Endothelial cell of umbilical vein (primary cell): ENCODE measurements around the gene NOD1. TPM values are rescaled to one million over a fixed set of nuclear protein-coding genes. Genes with fewer than 3 reads are reported as not detected.

Experiments used
- BruUV-seq: library from RNA; stranded (reverse); fragments of 400-500 nt; replicated peaks from 2 replicates; lab custom pipeline; 2021; lab: Mats Ljungman, UMichigan
- CTCF ChIA-PET: fragments of 300-600, 350-600 bp; sonication (Branson Sonifier 250); formaldehyde crosslinking; loops from one replicate; lab custom pipeline; 2021; ENCODE audit warnings: antibody characterized with exemption, inconsistent platforms; lab: Charles Lee
- POLR2A ChIA-PET: fragments of 300-600, 350-600 bp; sonication (Branson Sonifier 250); formaldehyde crosslinking; loops from one replicate; lab custom pipeline; 2021; ENCODE audit warnings: antibody characterized with exemption, inconsistent platforms; lab: Charles Lee
- DNase-seq: peaks from one replicate; pipeline ENCODE4 v3.0.0-alpha.2; 2011; ENCODE audit warnings: low read depth, low spot score
- FAIRE-seq: peaks from 2 replicates; lab custom pipeline; 2011; peaks lifted over from hg19 to GRCh38; lab: Jason Lieb, UNC
- H2AFZ ChIP-seq: 2 replicates; pipeline ENCODE4 v1.6.0; 2012; ENCODE audit warnings: low read depth, low read length, control low read depth, inconsistent platforms
- H3K27ac ChIP-seq: 2 replicates; pipeline ENCODE4 v1.5.1; 2011; ENCODE audit warnings: low read depth, mild to moderate bottlenecking, control low read depth, low read length, moderate library complexity; ENCODE audit not compliant: insufficient read depth
- H3K27me3 ChIP-seq, 2 experiments: 2 replicates each; pipeline versions ENCODE4 v1.6.0 to v1.6.1; 2011; ENCODE audit warnings: low read length in 2 of 2, mixed read lengths in 1 of 2; ENCODE audit not compliant: control insufficient read depth in 2 of 2, insufficient read depth in 2 of 2
- H3K36me3 ChIP-seq, 2 experiments: 2 replicates in 1 of 2; 3 replicates in 1 of 2; pipeline ENCODE4 v1.5.1; 2011; ENCODE audit warnings: low read length in 2 of 2, mild to moderate bottlenecking in 1 of 2, moderate library complexity in 1 of 2; ENCODE audit not compliant: control insufficient read depth in 2 of 2, insufficient read depth in 2 of 2; ENCODE audit errors: extremely low read depth in 1 of 2
- H3K4me1 ChIP-seq: 3 replicates; pipeline ENCODE4 v1.5.1; 2011; ENCODE audit warnings: mild to moderate bottlenecking, low read length; ENCODE audit not compliant: control insufficient read depth, insufficient read depth; ENCODE audit errors: extremely low read depth
- H3K4me2 ChIP-seq: 2 replicates; pipeline ENCODE4 v1.6.1; 2011; ENCODE audit warnings: low read length, control low read depth, mixed read lengths; ENCODE audit not compliant: insufficient read depth
- H3K4me3 ChIP-seq, 3 experiments: fragments of 200-600 bp in 1 of 3; sonication (generic), shearing (Covaris generic) in 1 of 3; replicated peaks in 1 of 3; 2 replicates each; pipeline ENCODE4 v1.5.1; 2011 to 2016; ENCODE audit warnings: control low read depth in 3 of 3, low read length in 3 of 3, mild to moderate bottlenecking in 2 of 3, inconsistent platforms in 1 of 3, low read depth in 1 of 3, moderate library complexity in 1 of 3; ENCODE audit not compliant: insufficient read depth in 1 of 3
- H3K79me2 ChIP-seq: 2 replicates; pipeline ENCODE4 v1.6.0; 2012; ENCODE audit warnings: low read length, inconsistent platforms; ENCODE audit not compliant: control insufficient read depth, insufficient read depth
- H3K9ac ChIP-seq: replicated peaks from 2 replicates; pipeline ENCODE3; 2011; ENCODE audit warnings: low read length, control low read depth; ENCODE audit not compliant: insufficient read depth; ENCODE audit errors: extremely low read depth
- H3K9me1 ChIP-seq: replicated peaks from 3 replicates; pipeline ENCODE4 v1.6.0; 2011; ENCODE audit warnings: mild to moderate bottlenecking, low read length; ENCODE audit not compliant: control insufficient read depth, insufficient read depth; ENCODE audit errors: extremely low read depth
- H3K9me3 ChIP-seq: replicated peaks from 2 replicates; pipeline ENCODE4 v1.5.1; 2012; ENCODE audit warnings: low read length, inconsistent platforms; ENCODE audit not compliant: control insufficient read depth, insufficient read depth
- H4K20me1 ChIP-seq: replicated peaks from 2 replicates; pipeline ENCODE3; 2011; ENCODE audit warnings: mild to moderate bottlenecking, low read length; ENCODE audit not compliant: control insufficient read depth, insufficient read depth; ENCODE audit errors: extremely low read depth
- CTCF ChIP-seq, 2 donors: IDR thresholded peaks; 1 replicate in 1 of 2; 2 replicates in 1 of 2; pipeline ENCODE4 v1.5.1; 2011; ENCODE audit warnings: low read length in 2 of 2, mild to moderate bottlenecking in 2 of 2, moderate library complexity in 2 of 2, control low read depth in 1 of 2, inconsistent platforms in 1 of 2, low read depth in 1 of 2; ENCODE audit not compliant: insufficient read depth in 1 of 2; ENCODE audit errors: extremely low read depth in 1 of 2
- EZH2 ChIP-seq: IDR thresholded peaks from 2 replicates; pipeline ENCODE4 v1.6.1; 2012; ENCODE audit warnings: borderline replicate concordance, low read depth, mild to moderate bottlenecking, moderate library complexity, low read length, inconsistent platforms; ENCODE audit not compliant: severe bottlenecking
- FOS ChIP-seq: IDR thresholded peaks from 2 replicates; pipeline ENCODE4 v1.6.1; 2011; ENCODE audit warnings: mild to moderate bottlenecking, low read length, moderate library complexity, borderline replicate concordance; ENCODE audit not compliant: insufficient read depth
- GATA2 ChIP-seq: IDR thresholded peaks from 2 replicates; pipeline ENCODE4 v1.7.0; 2011; ENCODE audit warnings: low read depth, mild to moderate bottlenecking, moderate library complexity, mixed read lengths, low read length; ENCODE audit not compliant: insufficient read length, insufficient read depth
- JUN ChIP-seq: IDR thresholded peaks from 2 replicates; pipeline ENCODE4 v1.6.1; 2011; ENCODE audit warnings: borderline replicate concordance, low read depth; ENCODE audit not compliant: insufficient read length, insufficient read depth
- MAX ChIP-seq: IDR thresholded peaks from 2 replicates; pipeline ENCODE4 v1.6.1; 2011; ENCODE audit not compliant: insufficient read depth, insufficient read length
- MYC ChIP-seq: IDR thresholded peaks from one replicate; pipeline ENCODE4 v1.6.1; 2011; ENCODE audit warnings: mild to moderate bottlenecking, low read depth, low read length
- POLR2A ChIP-seq: IDR thresholded peaks from 2 replicates; pipeline ENCODE4 v1.6.1; 2012; ENCODE audit warnings: low read depth, mild to moderate bottlenecking, control low read depth, low read length
- POLR2AphosphoS5 ChIP-seq: IDR thresholded peaks from 2 replicates; pipeline ENCODE4 v1.6.1; 2012; ENCODE audit warnings: low read depth, mild to moderate bottlenecking, control low read depth, low read length, moderate library complexity; ENCODE audit not compliant: insufficient read depth
- dilution Hi-C: fragments of 300-500 bp; cut with MboI; formaldehyde crosslinking; loops from one replicate; pipeline ENCODE4 v1.15.0; 2019; ENCODE audit warnings: low sequenced_read_pairs; ENCODE audit not compliant: extremely low pct_ligation_motif_present
- intact Hi-C: fragments of 100-400 bp; cut with micrococcal nuclease; formaldehyde crosslinking; loops from one replicate; pipeline ENCODE4 v1.10.0; 2022
- polyA plus RNA-seq, 4 experiments: library from polyadenylated mRNA; depleted of rRNA in 3 of 4; stranded (reverse) in 3 of 4; unstranded in 1 of 4; fragments of >200 nt; gene quantifications; 2 replicates each; pipeline versions ENCODE4 v1.2.1 to v1.2.3, GENCODE V29; 2011 to 2012; ENCODE audit warnings: missing spikeins in 1 of 4
- total RNA-seq: library from RNA; stranded (reverse); gene quantifications from 2 replicates; pipeline ENCODE4 v1.2.3, GENCODE V29; 2021

Gene NOD1
- total and polyA plus RNA-seq, 2 donors (not counting 3 experiments of a cell fraction or from before 2014, with no cell fraction given), result 22.1 to 39.2 TPM

GRCh38 chr7:30502470-30503251 is 24.1 kb upstream of the NOD1 start:
- no peak for DNase-seq
- TF ChIP-seq MAX (no peak), EZH2 (no peak), POLR2A (no peak), JUN (no peak), MYC (no peak), FOS (no peak), POLR2AphosphoS5 (no peak), GATA2 (no peak), CTCF (IDR thresholded peaks at IDR 0.05; ENCODE audit: extremely low read depth in 1 of 2, insufficient read depth in 1 of 2, low read depth in 1 of 2, low read length in 2 of 2) (no peak)
- H3K79me2 ChIP-seq, result peaks cover 32% of the 10 kb centered on the region
- H3K4me3 ChIP-seq, result no peak overlapping the region
- BruUV-seq, result no TSS peak
- H3K9me1 ChIP-seq, result no peaks in the 10 kb centered on the region
- CTCF ChIA-PET, result interaction anchor here (1.4 to 1.7 kb wide), 2 partner anchors 34 to 61 kb away, joined by 3 to 13 read pairs; no protein-coding TSS in a partner anchor
- dilution Hi-C loops (no loop called here), intact Hi-C loops (loop anchor here (10.0 kb wide), 1 partner anchor 218 kb away; the partner anchor contains the start of gene ZNRF2)
- peak overlapping the region; percentile 96 for H3K4me2 ChIP-seq
- POLR2A ChIA-PET, result no interaction called here
- no peaks in the 10 kb centered on the region for H4K20me1 ChIP-seq
- H3K27ac ChIP-seq, result no peak overlapping the region
- no peaks in the 10 kb centered on the region for H3K27me3 ChIP-seq
- FAIRE-seq, result no peak
- H3K9ac ChIP-seq, result no peak overlapping the region
- H2AFZ ChIP-seq, result no peak overlapping the region
- H3K36me3 ChIP-seq, result peaks cover 0 to under 1% of the 10 kb centered on the region in 2 experiments
- no peaks in the 10 kb centered on the region for H3K9me3 ChIP-seq
- H3K4me1 ChIP-seq, result peaks cover 15% of the 10 kb centered on the region
